Mucosa of descending colon (tissue), 3 donors: Measurements from ENCODE around the gene ATP2B3. TPM values are rescaled to one million over a fixed set of nuclear protein-coding genes. Genes with fewer than 3 reads are reported as not detected.

Source experiments
- ATAC-seq: fragments of 200-7000 bp; cut with Tn5 transposase; one replicate; pipeline ENCODE4 v1.9.1; 2020; ENCODE audit warnings: mild to moderate bottlenecking, moderate library complexity
- DNase-seq, 3 donors: peaks; one replicate each; pipeline ENCODE4 v3.0.0-alpha.2; 2020
- H3K36me3 ChIP-seq: fragments of 200-600 bp; one replicate; pipeline ENCODE4 v1.8.0; 2021; ENCODE audit warnings: low read depth, mild to moderate bottlenecking
- H3K4me1 ChIP-seq: fragments of 200-600 bp; one replicate; pipeline ENCODE4 v1.8.0; 2021; ENCODE audit warnings: low read depth, mild to moderate bottlenecking
- H3K4me3 ChIP-seq: fragments of 200-600 bp; one replicate; pipeline ENCODE4 v1.8.0; 2021; ENCODE audit warnings: mild to moderate bottlenecking
- H3K9me3 ChIP-seq: fragments of 200-600 bp; one replicate; pipeline ENCODE4 v1.8.0; 2021; ENCODE audit warnings: mild to moderate bottlenecking
- intact Hi-C, 2 donors: fragments of 100-400 bp; cut with DNase I in 1 of 2; cut with micrococcal nuclease in 1 of 2; formaldehyde crosslinking; loops; one replicate each; pipeline versions ENCODE4 v1.11.0 to v1.11.1; 2022; cut with DNase I, micrococcal nuclease
- long read RNA-seq, 2 donors: library from polyadenylated mRNA; unstranded; transcript quantifications; one replicate each; pipeline ENCODE4 v2.0.0, GENCODE V29; 2019 to 2021
- total RNA-seq, 3 donors: library from RNA; stranded (reverse); fragmentation: NEBNext Ultra II Directional in 2 of 3; extraction: Animal tissue kit (Norgen Biotek cat#: 25700) in 2 of 3; gene quantifications; one replicate each; pipeline versions ENCODE4 v1.2.1 to v1.2.4, GENCODE V29; 2021 to 2023
- TF ChIP-seq, protein P1 (sequence below): fragments of 200-600 bp; IDR thresholded peaks from one replicate; pipeline ENCODE4 v1.8.0; 2022; ENCODE audit warnings: antibody characterized with exemption, mild to moderate bottlenecking
- donor health status: DM: no; HTN: no; CAD: no; lungs with moderate emphysema.
- donor health status: DM: no; HTN: no; CAD: no.
- donor health status: DM: no; HTN: yes; CAD: no.

The ATP2B3 gene
- total RNA-seq = 1 to 10 TPM in 1 of 3 donors, under 1 TPM in 1, not detected in 1; 0.07 to 1.1 TPM
- long read RNA-seq, donor 1, partial matches to known transcripts = 0 of 2 reads
- long read RNA-seq, donor 1, other reads (novel, unspliced or antisense) = 2 of 2 reads
- long read RNA-seq, donor 2 = 0 reads

DNA sequence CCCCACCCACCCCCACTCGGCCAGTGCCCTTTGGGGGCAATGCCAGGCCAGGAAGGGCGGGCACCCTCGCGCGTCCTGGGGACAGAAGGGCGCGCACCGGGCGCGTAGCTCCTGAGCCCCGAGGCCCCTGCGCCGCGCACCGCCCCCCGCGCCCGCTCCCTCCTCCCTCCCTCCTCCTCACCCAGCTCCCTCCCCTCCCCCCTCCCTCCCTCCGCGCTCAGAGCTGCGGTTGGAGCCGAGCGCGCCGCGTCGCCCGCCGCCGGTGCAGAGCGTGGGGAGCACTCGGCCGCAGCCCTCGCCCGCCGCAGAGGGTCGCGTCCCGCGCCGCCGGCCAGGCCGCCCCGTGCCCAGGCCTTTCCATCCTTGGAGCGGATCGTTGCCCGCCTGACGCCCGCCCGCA, at the start of gene ATP2B3:
Gene ATP2B3, plus strand, starts transcription at position 220 of the 400 bp plus-strand sequence. CDS start 18,606 bp downstream, outside the sequence.
- Histone ChIP-seq H3K9me3 (no peaks in the 10 kb centered on the region), H3K4me3 (no peak within 1 kb of the TSS), H3K4me1 (no peaks in the 10 kb centered on the region), H3K36me3 (no peaks in the 10 kb centered on the region)
- no peak for DNase-seq
- intact Hi-C loops = no loop called here
- TF ChIP-seq, protein P1, sequence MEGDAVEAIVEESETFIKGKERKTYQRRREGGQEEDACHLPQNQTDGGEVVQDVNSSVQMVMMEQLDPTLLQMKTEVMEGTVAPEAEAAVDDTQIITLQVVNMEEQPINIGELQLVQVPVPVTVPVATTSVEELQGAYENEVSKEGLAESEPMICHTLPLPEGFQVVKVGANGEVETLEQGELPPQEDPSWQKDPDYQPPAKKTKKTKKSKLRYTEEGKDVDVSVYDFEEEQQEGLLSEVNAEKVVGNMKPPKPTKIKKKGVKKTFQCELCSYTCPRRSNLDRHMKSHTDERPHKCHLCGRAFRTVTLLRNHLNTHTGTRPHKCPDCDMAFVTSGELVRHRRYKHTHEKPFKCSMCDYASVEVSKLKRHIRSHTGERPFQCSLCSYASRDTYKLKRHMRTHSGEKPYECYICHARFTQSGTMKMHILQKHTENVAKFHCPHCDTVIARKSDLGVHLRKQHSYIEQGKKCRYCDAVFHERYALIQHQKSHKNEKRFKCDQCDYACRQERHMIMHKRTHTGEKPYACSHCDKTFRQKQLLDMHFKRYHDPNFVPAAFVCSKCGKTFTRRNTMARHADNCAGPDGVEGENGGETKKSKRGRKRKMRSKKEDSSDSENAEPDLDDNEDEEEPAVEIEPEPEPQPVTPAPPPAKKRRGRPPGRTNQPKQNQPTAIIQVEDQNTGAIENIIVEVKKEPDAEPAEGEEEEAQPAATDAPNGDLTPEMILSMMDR = no peak
- no peak for ATAC-seq

DNA sequence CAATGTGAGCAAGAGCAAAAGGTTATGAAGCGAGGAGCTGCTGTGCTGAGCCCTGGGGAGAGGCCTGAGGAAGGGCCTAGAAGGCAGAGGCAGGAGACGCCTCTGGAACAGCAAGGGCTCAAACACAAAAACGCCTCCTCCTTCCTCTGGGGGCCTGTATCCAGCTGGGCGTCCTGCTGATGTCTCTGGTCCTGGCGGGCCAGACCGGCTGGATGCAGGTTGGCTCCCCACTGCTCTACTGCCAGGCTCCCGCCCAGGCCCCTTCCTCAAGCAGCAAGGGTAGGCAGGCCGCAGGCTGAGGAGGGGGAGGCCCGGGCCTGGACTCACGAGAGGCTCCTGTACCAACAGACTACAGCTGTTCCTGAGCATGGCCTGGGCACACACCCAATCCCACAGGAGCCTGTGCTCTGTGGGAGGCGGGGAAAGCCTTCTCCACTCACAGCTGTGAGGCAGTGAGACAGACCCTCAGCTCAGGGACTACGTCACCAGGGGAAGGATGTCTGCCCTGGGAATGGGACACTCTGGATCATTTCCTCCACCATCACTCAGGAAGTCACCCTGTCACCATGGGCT, 49.3 kb upstream of the ATP2B3 start:
- intact Hi-C loops = no loop called here
- H3K4me3 ChIP-seq = no peak overlapping the region
- H3K9me3 ChIP-seq = no peaks in the 10 kb centered on the region
- DNase-seq (no peak), ATAC-seq (no peak)
- no peaks in the 10 kb centered on the region for H3K36me3 ChIP-seq
- TF ChIP-seq, protein P1 = no peak
- H3K4me1 ChIP-seq = no peaks in the 10 kb centered on the region

DNA sequence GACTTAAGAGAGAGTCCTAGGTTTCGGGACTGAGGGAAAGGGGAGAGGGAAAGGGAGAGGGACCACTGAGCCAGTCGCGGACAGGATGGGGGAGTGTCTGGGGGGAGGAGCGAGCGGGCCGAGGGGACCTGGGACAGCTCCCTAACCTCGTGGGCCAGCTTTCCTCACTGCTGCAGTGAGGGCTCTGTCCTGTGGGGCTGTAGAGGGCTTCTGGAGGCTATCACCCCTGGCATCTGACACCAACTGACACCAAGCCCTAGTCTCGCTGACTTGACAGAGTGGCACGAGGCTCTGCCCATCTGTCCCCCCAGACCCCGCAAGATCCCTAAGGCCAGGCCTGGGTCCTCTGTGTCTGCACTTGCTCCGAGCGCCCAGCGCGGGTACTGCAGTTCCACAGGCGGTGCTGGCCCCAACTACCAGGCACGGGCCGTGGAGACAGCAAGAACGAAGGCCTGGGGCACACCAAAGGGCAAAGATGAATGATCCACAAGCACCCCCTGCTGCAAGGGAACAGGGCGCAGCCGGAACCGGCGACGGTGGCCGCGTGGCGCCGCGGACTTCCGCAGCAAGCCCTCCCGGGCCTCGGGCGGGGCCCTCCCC, 47.5 kb upstream of the ATP2B3 start:
- intact Hi-C loops = no loop called here
- Histone ChIP-seq H3K9me3 (no peaks in the 10 kb centered on the region), H3K36me3 (no peaks in the 10 kb centered on the region), H3K4me3 (peak overlapping the region; percentile 32), H3K4me1 (no peaks in the 10 kb centered on the region)
- peak; percentile 45 for ATAC-seq
- TF ChIP-seq, protein P1 = no peak
- peak in 2 of 3 donors; percentile 15 to 30 for DNase-seq

DNA sequence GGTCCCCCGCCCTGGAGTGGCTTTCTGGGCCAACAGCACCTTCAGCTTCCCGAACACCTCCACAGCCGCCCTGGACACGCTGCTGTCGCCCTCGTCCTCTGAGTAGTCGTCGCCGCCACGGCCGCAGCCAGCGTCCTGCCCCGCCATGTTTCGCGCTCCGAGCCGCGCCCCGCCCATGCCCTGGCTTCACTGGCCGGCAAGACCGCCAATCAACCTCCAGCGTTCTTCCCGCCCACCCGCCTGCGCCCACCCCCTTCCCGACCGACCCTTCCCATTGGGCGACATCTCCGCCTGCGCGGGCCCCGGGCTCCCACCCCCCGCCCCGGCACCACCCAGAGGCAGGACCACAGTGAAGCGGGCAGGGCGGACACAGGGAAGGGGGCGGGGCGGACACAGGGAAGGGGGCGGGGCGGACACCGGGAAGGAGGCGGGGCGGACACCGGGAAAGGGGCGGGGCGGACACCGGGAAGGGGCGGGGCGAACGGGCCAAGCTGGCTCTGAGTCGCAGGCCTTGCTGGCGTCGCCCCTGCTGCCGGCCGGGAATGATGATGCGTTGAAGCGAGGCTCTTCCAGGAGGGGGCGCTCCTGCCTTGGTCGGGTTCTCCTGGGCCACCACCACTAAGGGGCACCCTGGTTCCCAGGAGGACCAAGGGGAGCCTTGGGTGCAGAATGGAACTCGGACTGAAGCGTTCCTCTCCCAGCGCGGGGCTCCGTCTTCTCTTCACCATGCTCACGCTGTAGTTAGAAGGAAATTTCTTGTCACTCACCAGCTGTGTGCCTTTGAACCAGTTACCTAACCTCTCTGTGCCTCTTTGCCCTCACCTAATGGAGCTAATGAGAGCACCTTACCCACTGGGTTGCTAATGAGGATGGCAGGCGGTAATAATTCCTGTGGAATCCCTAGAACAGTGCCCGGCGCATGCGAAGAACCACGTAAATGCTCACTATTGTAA, 46.8 kb upstream of the ATP2B3 start, which contains the start of gene HAUS7:
Gene HAUS7, minus strand, starts transcription at position 166 of the 953 bp plus-strand sequence. Its CDS starts 19 bp downstream, at position 147.
- Histone ChIP-seq H3K36me3 (no peaks in the 10 kb centered on the region), H3K4me1 (no peaks in the 10 kb centered on the region), H3K9me3 (no peaks in the 10 kb centered on the region), H3K4me3 (peak within 1 kb of the TSS; percentile 32)
- peak; percentile 89 to 91 (median 89) for DNase-seq
- TF ChIP-seq, protein P1 = peak; percentile 42
- intact Hi-C loops = no loop called here
- ATAC-seq = peak; percentile 92

DNA sequence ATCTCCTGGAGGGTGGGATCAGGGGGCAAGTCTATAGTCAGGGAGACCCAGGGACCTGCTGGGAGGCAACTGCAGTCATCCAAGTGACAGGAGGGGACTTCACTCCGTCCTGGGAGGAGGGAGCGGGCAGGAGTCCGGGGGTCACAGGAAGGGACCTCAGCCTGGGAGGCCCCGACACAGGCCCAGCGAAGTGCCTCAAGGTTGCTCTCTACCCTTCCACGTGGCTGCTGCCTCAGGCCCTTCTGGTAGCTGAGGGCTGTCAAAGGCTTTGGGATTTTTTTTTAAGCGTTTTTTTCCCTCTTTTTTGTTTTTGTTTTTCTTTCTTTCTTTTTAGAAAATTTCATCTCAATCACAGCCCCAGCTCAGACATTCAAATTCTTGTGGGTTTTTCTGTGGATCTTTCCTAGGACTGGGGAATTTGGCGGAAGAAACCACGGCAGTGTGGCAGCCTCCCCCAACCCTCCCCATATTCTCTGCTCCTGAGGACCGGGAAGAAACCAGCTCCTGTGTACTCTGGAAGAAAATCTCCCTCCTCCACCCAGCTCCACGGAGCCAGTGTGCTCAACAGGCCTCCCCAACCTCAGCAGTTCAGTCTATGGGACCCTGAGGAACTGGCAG, 45.7 kb upstream of the ATP2B3 start:
- ATAC-seq (no peak), DNase-seq (no peak)
- Histone ChIP-seq H3K36me3 (no peaks in the 10 kb centered on the region), H3K4me3 (no peak overlapping the region), H3K9me3 (no peaks in the 10 kb centered on the region), H3K4me1 (no peaks in the 10 kb centered on the region)
- TF ChIP-seq, protein P1 = no peak
- intact Hi-C loops = no loop called here
